Lower lobe of right lung (tissue), 2 donors: Measurements from ENCODE around the gene POFUT1. TPM values are rescaled to one million over a fixed set of nuclear protein-coding genes. Genes with fewer than 3 reads are reported as not detected.
"Not testable (repeated sequence)": the region's sequence is repeated elsewhere in the genome, so short reads cannot be mapped to it uniquely, and the experiment has no call there.

Source experiments
- ATAC-seq, 2 donors: fragments of 200-7000 bp; cut with Tn5 transposase; one replicate each; pipeline ENCODE4 v1.9.1; 2020 to 2022; ENCODE audit warnings: mild to moderate bottlenecking in 2 of 2, moderate library complexity in 2 of 2
- DNase-seq: peaks from one replicate; pipeline ENCODE4 v3.0.0-alpha.2; 2020
- H3K27ac ChIP-seq: fragments of 200-600 bp; one replicate; pipeline ENCODE4 v1.8.0; 2022
- H3K27me3 ChIP-seq: fragments of 200-600 bp; one replicate; pipeline ENCODE4 v1.8.0; 2022; ENCODE audit warnings: low read depth
- H3K36me3 ChIP-seq: fragments of 200-600 bp; one replicate; pipeline ENCODE4 v1.8.0; 2022; ENCODE audit warnings: mild to moderate bottlenecking
- H3K4me1 ChIP-seq: fragments of 200-600 bp; one replicate; pipeline ENCODE4 v1.8.0; 2022
- H3K4me3 ChIP-seq: fragments of 200-600 bp; one replicate; pipeline ENCODE4 v1.8.0; 2022; ENCODE audit warnings: mild to moderate bottlenecking
- H3K9me3 ChIP-seq: fragments of 200-600 bp; one replicate; pipeline ENCODE4 v1.8.0; 2022
- CTCF ChIP-seq: fragments of 200-600 bp; IDR thresholded peaks from one replicate; pipeline ENCODE4 v1.8.0; 2022; ENCODE audit warnings: antibody characterized with exemption, mild to moderate bottlenecking
- intact Hi-C: fragments of 100-400 bp; cut with DNase I; formaldehyde crosslinking; loops from one replicate; pipeline ENCODE4 v1.11.0; 2022
- total RNA-seq: library from RNA; stranded (reverse); fragmentation: NEBNext Ultra II Directional; extraction: Animal tissue kit (Norgen Biotek cat#: 25700); gene quantifications from one replicate; pipeline ENCODE4 v1.2.1, GENCODE V29; 2021
- donor health status: DM: no; HTN: yes; CAD: no; lungs with severe emphysema.

The POFUT1 gene
- total RNA-seq, 1 donor from 2014 or later = 26.1 TPM

GRCh38 chr20:32238483-32239425 lies 31.1 kb downstream of the POFUT1 start:
- DNase-seq (no peak), ATAC-seq (no peak)
- TF ChIP-seq CTCF = no peak
- H3K4me1 ChIP-seq = peaks cover 10% of the 10 kb centered on the region
- H3K4me3 ChIP-seq = no peak overlapping the region
- intact Hi-C loops = no loop called here
- H3K36me3 ChIP-seq = peaks cover 28% of the 10 kb centered on the region
- H3K27ac ChIP-seq = no peak overlapping the region
- no peaks in the 10 kb centered on the region for H3K9me3 ChIP-seq
- H3K27me3 ChIP-seq = no peaks in the 10 kb centered on the region

- Histone ChIP-seq H3K36me3 (peaks cover 15% of the 10 kb centered on the region), H3K4me3 (no peak overlapping the region), H3K27ac (no peak overlapping the region), H3K27me3 (no peaks in the 10 kb centered on the region), H3K4me1 (no peaks in the 10 kb centered on the region), H3K9me3 (no peaks in the 10 kb centered on the region)
- no peak for TF ChIP-seq CTCF
- ATAC-seq (no peak), DNase-seq (no peak)
- intact Hi-C loops = no loop called here
Observed at GRCh38 chr20:32240205-32240604, 32.5 kb downstream of the POFUT1 start.

GRCh38 chr20:32241807-32242206 lies 34.1 kb downstream of the POFUT1 start:
- ATAC-seq (no peak), DNase-seq (no peak)
- Histone ChIP-seq H3K36me3 (peaks cover 4% of the 10 kb centered on the region), H3K4me3 (no peak overlapping the region), H3K9me3 (no peaks in the 10 kb centered on the region), H3K27me3 (no peaks in the 10 kb centered on the region), H3K4me1 (no peaks in the 10 kb centered on the region), H3K27ac (no peak overlapping the region)
- intact Hi-C loops = no loop called here
- TF ChIP-seq CTCF = no peak

- intact Hi-C loops = no loop called here
- no peak for DNase-seq
- no peak overlapping the region for H3K4me3 ChIP-seq
- no peaks in the 10 kb centered on the region for H3K4me1 ChIP-seq
- H3K27ac ChIP-seq = no peak overlapping the region
- H3K36me3 ChIP-seq = no peaks in the 10 kb centered on the region
- no peak for ATAC-seq
- no peaks in the 10 kb centered on the region for H3K9me3 ChIP-seq
- TF ChIP-seq CTCF = no peak
- H3K27me3 ChIP-seq = no peaks in the 10 kb centered on the region
Observed at GRCh38 chr20:32244150-32244823, 36.6 kb downstream of the POFUT1 start.

- Histone ChIP-seq H3K36me3 (no peaks in the 10 kb centered on the region), H3K9me3 (no peaks in the 10 kb centered on the region), H3K4me1 (no peaks in the 10 kb centered on the region), H3K4me3 (no peak overlapping the region), H3K27ac (no peak overlapping the region), H3K27me3 (no peaks in the 10 kb centered on the region)
- ATAC-seq (no peak), DNase-seq (no peak)
- TF ChIP-seq CTCF = no peak
- intact Hi-C loops = no loop called here
Observed at GRCh38 chr20:32244959-32245358, 37.3 kb downstream of the POFUT1 start.

- ATAC-seq, H3K27me3 ChIP-seq, DNase-seq, H3K36me3 ChIP-seq, H3K4me3 ChIP-seq, H3K9me3 ChIP-seq, H3K4me1 ChIP-seq, intact Hi-C loops, H3K27ac ChIP-seq: not testable (repeated sequence)
Observed at GRCh38 chr20:32246208-32246607, 38.5 kb downstream of the POFUT1 start.
